ENCODE results near the gene LAP3.

The LAP3 gene

DNA sequence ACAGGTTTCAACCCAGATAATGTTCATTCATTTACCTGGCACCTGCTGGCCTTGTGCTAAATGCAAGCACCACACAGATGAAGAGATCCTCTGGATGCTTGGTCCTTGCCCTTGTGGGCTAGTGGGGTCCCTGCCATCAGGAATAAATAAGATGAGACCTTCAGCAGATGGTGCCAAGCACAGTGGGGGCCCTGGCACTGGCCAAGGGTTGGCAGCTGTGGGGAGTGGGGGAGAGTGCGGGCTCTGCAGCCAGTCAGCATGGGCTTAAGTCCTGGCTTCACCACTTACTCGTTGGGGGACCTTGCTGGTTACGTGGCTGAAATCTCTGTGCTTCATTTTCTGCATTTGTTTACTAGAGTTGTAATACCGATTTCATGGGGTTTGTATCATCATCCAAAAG is 6.9 kb downstream of the LAP3 start:
- H4K20me1 ChIP-seq (ENCODE audit: low read depth, low read length) = no peaks in the 10 kb centered on the region
- no peaks in the 10 kb centered on the region for H3K27me3 ChIP-seq (ENCODE audit: low read length)
- H3K36me3 ChIP-seq (ENCODE audit: low read length) = peaks cover 30% of the 10 kb centered on the region
- no peak overlapping the region for H3K4me3 ChIP-seq (ENCODE audit: insufficient read depth, low read length, poor library complexity, severe bottlenecking)
- no peaks in the 10 kb centered on the region for H3K9me3 ChIP-seq (ENCODE audit: insufficient read depth, low read length)
- H3K79me2 ChIP-seq (ENCODE audit: insufficient read depth, low read length) = peaks cover 11% of the 10 kb centered on the region
- 0 out of 2 replicates have a peak, but pooled peaks cover 5% of the 10 kb centered on the region for H3F3A ChIP-seq (ENCODE audit: insufficient read depth)
- H3K4me2 ChIP-seq (ENCODE audit: low read depth, low read length, poor library complexity, severe bottlenecking) = no peak overlapping the region
- H3K9me2 ChIP-seq (replicated peaks; ENCODE audit: insufficient read depth, low read length) = no peaks in the 10 kb centered on the region
- H3K9ac ChIP-seq (ENCODE audit: low read length) = no peak overlapping the region
- no peak overlapping the region for H3K27ac ChIP-seq (ENCODE audit: low read depth, low read length)
- no peak overlapping the region for H2AFZ ChIP-seq (ENCODE audit: low read depth, low read length, severe bottlenecking)
- TF ChIP-seq, protein P1, sequence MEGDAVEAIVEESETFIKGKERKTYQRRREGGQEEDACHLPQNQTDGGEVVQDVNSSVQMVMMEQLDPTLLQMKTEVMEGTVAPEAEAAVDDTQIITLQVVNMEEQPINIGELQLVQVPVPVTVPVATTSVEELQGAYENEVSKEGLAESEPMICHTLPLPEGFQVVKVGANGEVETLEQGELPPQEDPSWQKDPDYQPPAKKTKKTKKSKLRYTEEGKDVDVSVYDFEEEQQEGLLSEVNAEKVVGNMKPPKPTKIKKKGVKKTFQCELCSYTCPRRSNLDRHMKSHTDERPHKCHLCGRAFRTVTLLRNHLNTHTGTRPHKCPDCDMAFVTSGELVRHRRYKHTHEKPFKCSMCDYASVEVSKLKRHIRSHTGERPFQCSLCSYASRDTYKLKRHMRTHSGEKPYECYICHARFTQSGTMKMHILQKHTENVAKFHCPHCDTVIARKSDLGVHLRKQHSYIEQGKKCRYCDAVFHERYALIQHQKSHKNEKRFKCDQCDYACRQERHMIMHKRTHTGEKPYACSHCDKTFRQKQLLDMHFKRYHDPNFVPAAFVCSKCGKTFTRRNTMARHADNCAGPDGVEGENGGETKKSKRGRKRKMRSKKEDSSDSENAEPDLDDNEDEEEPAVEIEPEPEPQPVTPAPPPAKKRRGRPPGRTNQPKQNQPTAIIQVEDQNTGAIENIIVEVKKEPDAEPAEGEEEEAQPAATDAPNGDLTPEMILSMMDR (IDR thresholded peaks at IDR 0.05; ENCODE audit: insufficient read depth, low read length, poor library complexity, severe bottlenecking) = no peak

DNA sequence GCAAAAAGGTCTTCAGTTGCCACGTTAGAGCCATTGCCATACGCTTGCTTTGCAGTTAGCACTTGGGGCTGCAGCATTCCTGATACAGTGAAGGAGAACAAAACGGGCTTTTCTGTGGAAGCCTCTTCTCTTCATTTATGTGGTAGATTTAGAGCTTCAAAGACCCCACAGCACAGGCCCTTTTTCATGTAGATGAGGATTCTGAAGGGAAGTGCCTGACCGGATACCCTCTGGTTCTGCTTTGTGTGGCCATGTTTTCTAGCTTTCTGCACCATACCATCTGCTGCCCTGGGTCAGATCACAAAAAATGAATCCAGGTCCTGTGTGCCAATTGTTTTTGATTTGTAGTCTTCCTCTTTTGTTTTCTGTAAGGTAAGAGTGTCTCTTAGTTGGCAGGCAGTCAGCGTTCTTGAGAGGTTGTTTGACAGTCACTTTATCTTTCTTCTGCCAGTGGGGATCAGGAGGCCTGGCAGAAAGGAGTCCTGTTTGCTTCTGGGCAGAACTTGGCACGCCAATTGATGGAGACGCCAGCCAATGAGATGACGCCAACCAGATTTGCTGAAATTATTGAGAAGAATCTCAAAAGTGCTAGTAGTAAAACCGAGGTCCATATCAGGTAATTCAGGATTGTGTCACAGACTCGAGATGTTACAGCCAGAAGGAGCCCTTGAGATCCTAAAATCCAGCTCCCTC is 7.7 kb downstream of the LAP3 start:
- Histone ChIP-seq H3K79me2 (ENCODE audit: insufficient read depth, low read length) (0 out of 2 replicates have a peak, but pooled peaks cover 3% of the 10 kb centered on the region), H3K4me3 (ENCODE audit: insufficient read depth, low read length, poor library complexity, severe bottlenecking) (no peak overlapping the region), H2AFZ (ENCODE audit: low read depth, low read length, severe bottlenecking) (no peak overlapping the region), H3K27me3 (ENCODE audit: low read length) (no peaks in the 10 kb centered on the region), H3K27ac (ENCODE audit: low read depth, low read length) (no peak overlapping the region), H4K20me1 (ENCODE audit: low read depth, low read length) (no peaks in the 10 kb centered on the region), H3F3A (ENCODE audit: insufficient read depth) (0 out of 2 replicates have a peak, but pooled peaks cover 5% of the 10 kb centered on the region), H3K9me2 (replicated peaks; ENCODE audit: insufficient read depth, low read length) (no peaks in the 10 kb centered on the region), H3K36me3 (ENCODE audit: low read length) (peaks cover 30% of the 10 kb centered on the region), H3K4me2 (ENCODE audit: low read depth, low read length, poor library complexity, severe bottlenecking) (no peak overlapping the region), H3K9ac (ENCODE audit: low read length) (no peak overlapping the region), H3K9me3 (ENCODE audit: insufficient read depth, low read length) (no peaks in the 10 kb centered on the region)
- no peak for TF ChIP-seq EZH2phosphoT487 (conservative IDR thresholded peaks at IDR 0.05; ENCODE audit: low read length)
- TF ChIP-seq, protein P1 (IDR thresholded peaks at IDR 0.05; ENCODE audit: insufficient read depth, low read length, poor library complexity, severe bottlenecking) = no peak

GRCh38 chr4:17587094-17587822 is 10.3 kb downstream of the LAP3 start:
- Histone ChIP-seq H3K27ac (ENCODE audit: low read depth, low read length) (no peak overlapping the region), H3K79me2 (ENCODE audit: insufficient read depth, low read length) (no peaks in the 10 kb centered on the region), H3K4me3 (ENCODE audit: insufficient read depth, low read length, poor library complexity, severe bottlenecking) (no peak overlapping the region), H3K9ac (ENCODE audit: low read length) (no peak overlapping the region), H3K36me3 (ENCODE audit: low read length) (peaks cover 18% of the 10 kb centered on the region), H3K9me2 (replicated peaks; ENCODE audit: insufficient read depth, low read length) (no peaks in the 10 kb centered on the region), H3K9me3 (ENCODE audit: insufficient read depth, low read length) (no peaks in the 10 kb centered on the region), H3F3A (ENCODE audit: insufficient read depth) (peaks cover 5% of the 10 kb centered on the region; the same call in 1 of the 2 replicates), H3K4me2 (ENCODE audit: low read depth, low read length, poor library complexity, severe bottlenecking) (no peak overlapping the region), H4K20me1 (ENCODE audit: low read depth, low read length) (no peaks in the 10 kb centered on the region), H2AFZ (ENCODE audit: low read depth, low read length, severe bottlenecking) (no peak overlapping the region), H3K27me3 (ENCODE audit: low read length) (no peaks in the 10 kb centered on the region)
- TF ChIP-seq, protein P1 (IDR thresholded peaks at IDR 0.05; ENCODE audit: insufficient read depth, low read length, poor library complexity, severe bottlenecking) = no peak
- TF ChIP-seq EZH2phosphoT487 (conservative IDR thresholded peaks at IDR 0.05; ENCODE audit: low read length) = no peak
